ENCODE data around the gene ITK. TPM values are rescaled to one million over a fixed set of nuclear protein-coding genes. Genes with fewer than 3 reads are reported as not detected.

Gene ITK
- total RNA-seq, 4 donors from 2014 or later: 2.0 to 17.2 (median 5.3) TPM

GRCh38 chr5:157212307-157212706 lies 31.7 kb downstream of the ITK start:
- ATAC-seq (ENCODE audit: low FRiP score): no peak
- no peak for DNase-seq (ENCODE audit: low spot score)
- TF ChIP-seq CTCF (IDR thresholded peaks at IDR 0.05): no peak

GRCh38 chr5:157213527-157214243 lies 33.0 kb downstream of the ITK start:
- ATAC-seq (ENCODE audit: low FRiP score) (no peak), DNase-seq (ENCODE audit: low spot score) (no peak)
- no peak for TF ChIP-seq CTCF (IDR thresholded peaks at IDR 0.05)

- ATAC-seq (ENCODE audit: low FRiP score) (no peak), DNase-seq (ENCODE audit: low spot score) (no peak)
- no peak for TF ChIP-seq CTCF (IDR thresholded peaks at IDR 0.05)
Measured at GRCh38 chr5:157214415-157214814, 33.8 kb downstream of the ITK start.

GRCh38 chr5:157214861-157215513 lies 34.3 kb downstream of the ITK start:
- ATAC-seq (ENCODE audit: low FRiP score) (no peak), DNase-seq (ENCODE audit: low spot score) (no peak)
- no peak for TF ChIP-seq CTCF (IDR thresholded peaks at IDR 0.05)

GRCh38 chr5:157215514-157216167 lies 35.0 kb downstream of the ITK start:
- DNase-seq (ENCODE audit: low spot score) (no peak), ATAC-seq (ENCODE audit: low FRiP score) (no peak)
- no peak for TF ChIP-seq CTCF (IDR thresholded peaks at IDR 0.05)

GRCh38 chr5:157216391-157217142 lies 35.9 kb downstream of the ITK start:
- TF ChIP-seq CTCF (IDR thresholded peaks at IDR 0.05): no peak
- ATAC-seq (ENCODE audit: low FRiP score) (no peak), DNase-seq (ENCODE audit: low spot score) (no peak)
